Measurements from ENCODE around the gene CYSLTR2.

DNA sequence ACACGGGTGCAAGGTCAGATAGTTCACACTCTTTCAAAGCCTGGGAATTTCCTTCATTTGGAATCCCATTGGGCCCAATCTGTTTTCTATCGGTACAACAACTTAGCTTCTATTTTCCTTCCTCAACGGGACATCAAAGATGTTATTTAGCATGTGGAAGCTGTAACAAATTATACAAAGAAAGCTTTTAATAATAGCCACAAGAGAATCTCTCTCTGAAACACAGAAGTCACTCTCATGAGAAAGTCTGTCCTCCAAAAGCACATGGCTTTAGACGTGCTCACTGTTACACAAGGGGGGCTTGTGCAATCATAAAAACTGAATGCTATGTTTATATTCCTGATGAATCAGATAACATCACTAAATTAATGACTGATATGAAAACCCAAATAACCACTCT, 28.9 kb upstream of the CYSLTR2 start:
- no peak for TF ChIP-seq POLR2A (IDR thresholded peaks at IDR 0.05)
- TF ChIP-seq, protein P1, sequence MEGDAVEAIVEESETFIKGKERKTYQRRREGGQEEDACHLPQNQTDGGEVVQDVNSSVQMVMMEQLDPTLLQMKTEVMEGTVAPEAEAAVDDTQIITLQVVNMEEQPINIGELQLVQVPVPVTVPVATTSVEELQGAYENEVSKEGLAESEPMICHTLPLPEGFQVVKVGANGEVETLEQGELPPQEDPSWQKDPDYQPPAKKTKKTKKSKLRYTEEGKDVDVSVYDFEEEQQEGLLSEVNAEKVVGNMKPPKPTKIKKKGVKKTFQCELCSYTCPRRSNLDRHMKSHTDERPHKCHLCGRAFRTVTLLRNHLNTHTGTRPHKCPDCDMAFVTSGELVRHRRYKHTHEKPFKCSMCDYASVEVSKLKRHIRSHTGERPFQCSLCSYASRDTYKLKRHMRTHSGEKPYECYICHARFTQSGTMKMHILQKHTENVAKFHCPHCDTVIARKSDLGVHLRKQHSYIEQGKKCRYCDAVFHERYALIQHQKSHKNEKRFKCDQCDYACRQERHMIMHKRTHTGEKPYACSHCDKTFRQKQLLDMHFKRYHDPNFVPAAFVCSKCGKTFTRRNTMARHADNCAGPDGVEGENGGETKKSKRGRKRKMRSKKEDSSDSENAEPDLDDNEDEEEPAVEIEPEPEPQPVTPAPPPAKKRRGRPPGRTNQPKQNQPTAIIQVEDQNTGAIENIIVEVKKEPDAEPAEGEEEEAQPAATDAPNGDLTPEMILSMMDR (IDR thresholded peaks at IDR 0.05): no peak
- TF ChIP-seq EP300 (IDR thresholded peaks at IDR 0.05): no peak
- TF ChIP-seq POLR2AphosphoS5 (IDR thresholded peaks at IDR 0.05): no peak

All from upper lobe of left lung (tissue), 4 donors.